Measurements from ENCODE around the gene KRTAP10-1. TPM values are rescaled to one million over a fixed set of nuclear protein-coding genes. Genes with fewer than 3 reads are reported as not detected.
"Not testable (repeated sequence)": the region's sequence is repeated elsewhere in the genome, so short reads cannot be mapped to it uniquely, and the experiment has no call there.

Gene KRTAP10-1
- total and polyA plus RNA-seq, 9 of the 15 experiments (the other 6 are each of a cell fraction or from before 2014, with no cell fraction given): not detected

GRCh38 chr21:44550807-44551206 lies 10.8 kb upstream of the KRTAP10-1 start:
- intact Hi-C loops (cut with micrococcal nuclease): no loop called here
- ATAC-seq (no peak), FAIRE-seq (no peak), DNase-seq (ENCODE audit: extremely low read depth in 1 of 4, low spot score in 3 of 4) (no peak)
- Histone ChIP-seq H2AFZ (ENCODE audit: low read depth, low read length) (no peak overlapping the region), H3K27me3 (ENCODE audit: control insufficient read depth in 2 of 2, insufficient read depth in 2 of 2, low read length in 2 of 2) (peaks cover 33 to 54% of the 10 kb centered on the region in 2 experiments), H3K36me3 (ENCODE audit: control insufficient read depth, insufficient read depth, low read length) (no peaks in the 10 kb centered on the region), H3K9me3 (replicated peaks; ENCODE audit: control insufficient read depth, insufficient read depth, low read depth, low read length) (no peaks in the 10 kb centered on the region), H3K4me3 (no peak overlapping the region), H3K9me1 (ENCODE audit: control insufficient read depth, insufficient read depth, low read length) (no peaks in the 10 kb centered on the region), H3K27ac (ENCODE audit: extremely low read depth, low read depth, low read length) (no peak overlapping the region), H3K4me1 (replicated peaks in 1 of 2; ENCODE audit: control insufficient read depth in 2 of 2, insufficient read depth in 2 of 2, low read length in 2 of 2) (peaks cover 0 to 4% of the 10 kb centered on the region in 2 experiments; a peak in 1 of 5 replicates), H3K9ac (ENCODE audit: insufficient read depth in 1 of 2, low read depth in 2 of 2, low read length in 2 of 2) (no peak overlapping the region; a peak in 1 of 4 replicates), H3K79me2 (ENCODE audit: control insufficient read depth, insufficient read depth, low read length) (no peaks in the 10 kb centered on the region), H4K20me1 (replicated peaks; ENCODE audit: control insufficient read depth, insufficient read depth, low read length) (no peaks in the 10 kb centered on the region), H3K4me2 (ENCODE audit: insufficient read depth, low read length) (no peak overlapping the region)
- ChIA-PET POLR2A (interaction anchor here (1.1 kb wide), 1 partner anchor 10 kb away, joined by 3 read pairs; no protein-coding TSS in a partner anchor), CTCF (ENCODE audit: low intra/inter-chr PET ratio) (no interaction called here)
- BruUV-seq (replicated peaks): no TSS peak
- WGBS (ENCODE audit: insufficient coverage, low coverage, missing lambda C conversion rate): 0% methylated on average over 10 of the region's 10 CpGs
- TF ChIP-seq AFF4 (CRISPR knock-in tag; IDR thresholded peaks at IDR 0.05) (no peak), ZNF24 (IDR thresholded peaks at IDR 0.05) (no peak), CEBPG (CRISPR knock-in tag; IDR thresholded peaks at IDR 0.05) (no peak), CEBPG (tag; conservative IDR thresholded peaks at IDR 0.05 in 1 of 2, IDR thresholded peaks at IDR 0.05 in 1 of 2) (no peak), MCM3 (IDR thresholded peaks at IDR 0.05) (no peak), ZNF445 (CRISPR knock-in tag; IDR thresholded peaks at IDR 0.05; ENCODE audit: low read depth) (no peak), FIP1L1 (IDR thresholded peaks at IDR 0.05; ENCODE audit: low read depth, low read length, poor library complexity, severe bottlenecking) (no peak), U2AF2 (optimal IDR thresholded peaks at IDR 0.05; ENCODE audit: low read depth, low read length) (no peak), TEAD1 (CRISPR knock-in tag; IDR thresholded peaks at IDR 0.05) (no peak), EWSR1 (IDR thresholded peaks at IDR 0.05; ENCODE audit: borderline replicate concordance, low read depth, partially characterized antibody) (no peak)
- in situ Hi-C loops (cut with MboI): no loop called here

- 0% methylated on average over 15 of the region's 17 CpGs for WGBS (ENCODE audit: insufficient coverage, low coverage, missing lambda C conversion rate)
- H3K36me3 ChIP-seq (ENCODE audit: control insufficient read depth, insufficient read depth, low read length); H2AFZ ChIP-seq (ENCODE audit: low read depth, low read length); BruUV-seq (replicated peaks); H3K4me2 ChIP-seq (ENCODE audit: insufficient read depth, low read length); ATAC-seq; H3K27ac ChIP-seq (ENCODE audit: extremely low read depth, low read depth, low read length); H3K4me1 ChIP-seq (replicated peaks in 1 of 2; ENCODE audit: control insufficient read depth in 2 of 2, insufficient read depth in 2 of 2, low read length in 2 of 2); H3K4me3 ChIP-seq; intact Hi-C loops (cut with micrococcal nuclease); H3K79me2 ChIP-seq (ENCODE audit: control insufficient read depth, insufficient read depth, low read length); H4K20me1 ChIP-seq (replicated peaks; ENCODE audit: control insufficient read depth, insufficient read depth, low read length); H3K9ac ChIP-seq (ENCODE audit: insufficient read depth in 1 of 2, low read depth in 2 of 2, low read length in 2 of 2); FAIRE-seq; H3K9me1 ChIP-seq (ENCODE audit: control insufficient read depth, insufficient read depth, low read length); in situ Hi-C loops (cut with MboI); CTCF ChIA-PET (ENCODE audit: low intra/inter-chr PET ratio); DNase-seq (ENCODE audit: extremely low read depth in 1 of 4, low spot score in 3 of 4); H3K9me3 ChIP-seq (replicated peaks; ENCODE audit: control insufficient read depth, insufficient read depth, low read depth, low read length): not testable (repeated sequence)
- peaks cover 28 to 49% of the 10 kb centered on the region in 2 experiments; a peak in 4 of 5 replicates for H3K27me3 ChIP-seq (ENCODE audit: control insufficient read depth in 2 of 2, insufficient read depth in 2 of 2, low read length in 2 of 2)
- POLR2A ChIA-PET: interaction anchor here (1.1 kb wide), 1 partner anchor 11 kb away, joined by 3 read pairs; no protein-coding TSS in a partner anchor
Observed at GRCh38 chr21:44550285-44550684, 10.3 kb upstream of the KRTAP10-1 start.

All from K562 (cell line).